Gastroesophageal sphincter (tissue), 4 donors: ENCODE measurements around the gene ZBTB16. TPM values are rescaled to one million over a fixed set of nuclear protein-coding genes. Genes with fewer than 3 reads are reported as not detected.
A peak's percentile ranks its signal among the peaks of the same experiment; 100 is the strongest.

Experiments
- ATAC-seq: fragments of 150-250 bp; one replicate; pipeline ENCODE4 v1.9.1; 2016; ENCODE audit warnings: mild to moderate bottlenecking, moderate library complexity
- H3K27ac ChIP-seq, 4 donors: fragments of 200-600 bp; sonication (generic) in 3 of 4; 1 replicate in 3 of 4; 2 replicates in 1 of 4; pipeline ENCODE4 v1.5.1; 2016 to 2019
- H3K27me3 ChIP-seq: fragments of 200-600 bp; sonication (generic); one replicate; pipeline ENCODE4 v1.5.1; 2019
- H3K36me3 ChIP-seq, 2 donors: fragments of 200-600 bp; sonication (generic); one replicate each; pipeline ENCODE4 v1.5.1; 2019; ENCODE audit warnings: control low read depth in 1 of 2
- H3K4me1 ChIP-seq, 3 donors: fragments of 200-600 bp; sonication (generic); 1 replicate in 2 of 3; 2 replicates in 1 of 3; pipeline ENCODE4 v1.5.1; 2016 to 2019; ENCODE audit warnings: control low read depth in 2 of 3
- H3K4me3 ChIP-seq, 2 donors: fragments of 200-600 bp; sonication (generic); one replicate each; pipeline ENCODE4 v1.5.1; 2019; ENCODE audit warnings: mild to moderate bottlenecking in 1 of 2, moderate library complexity in 1 of 2
- H3K9me3 ChIP-seq, 3 donors: fragments of 200-600 bp; sonication (generic); one replicate each; pipeline ENCODE4 v1.5.1; 2017 to 2019; ENCODE audit warnings: control low read depth in 2 of 3
- EP300 ChIP-seq: sonication (generic); formaldehyde crosslinking; IDR thresholded peaks from one replicate; pipeline ENCODE4 v1.6.1; 2017; ENCODE audit warnings: antibody characterized with exemption, mild to moderate bottlenecking
- POLR2A ChIP-seq, 2 donors: fragments of 450-650 bp; IDR thresholded peaks; one replicate each; pipeline ENCODE4 v1.6.1; 2017; ENCODE audit warnings: antibody characterized with exemption in 2 of 2, mild to moderate bottlenecking in 2 of 2, moderate library complexity in 1 of 2
- POLR2AphosphoS5 ChIP-seq: sonication (generic); formaldehyde crosslinking; IDR thresholded peaks from one replicate; pipeline ENCODE4 v1.6.1; 2017; ENCODE audit warnings: antibody characterized with exemption
- WGBS, 2 donors: methylation state at CpG; one replicate each; pipeline ENCODE4 v1.1.5; 2018; ENCODE audit warnings: low coverage in 1 of 2; 5-methylcytosine and 5-hydroxymethylcytosine counted together
- total RNA-seq, 4 donors: library from RNA; depleted of rRNA; stranded (reverse); fragments of >200 nt; gene quantifications; one replicate each; pipeline ENCODE4 v1.1.0, GENCODE V29; 2016
- TF ChIP-seq, protein P1 (sequence below), 4 experiments: fragments of 200-600 bp in 2 of 4; fragments of 450-650 bp in 2 of 4; sonication (generic) in 1 of 4; IDR thresholded peaks; one replicate each; pipeline ENCODE4 v1.5.1; 2017 to 2019; ENCODE audit warnings: antibody characterized with exemption in 4 of 4, mild to moderate bottlenecking in 2 of 4, moderate library complexity in 2 of 4

ZBTB16 gene
- total RNA-seq, 4 donors from 2014 or later = 153 to 284 (median 232) TPM

DNA sequence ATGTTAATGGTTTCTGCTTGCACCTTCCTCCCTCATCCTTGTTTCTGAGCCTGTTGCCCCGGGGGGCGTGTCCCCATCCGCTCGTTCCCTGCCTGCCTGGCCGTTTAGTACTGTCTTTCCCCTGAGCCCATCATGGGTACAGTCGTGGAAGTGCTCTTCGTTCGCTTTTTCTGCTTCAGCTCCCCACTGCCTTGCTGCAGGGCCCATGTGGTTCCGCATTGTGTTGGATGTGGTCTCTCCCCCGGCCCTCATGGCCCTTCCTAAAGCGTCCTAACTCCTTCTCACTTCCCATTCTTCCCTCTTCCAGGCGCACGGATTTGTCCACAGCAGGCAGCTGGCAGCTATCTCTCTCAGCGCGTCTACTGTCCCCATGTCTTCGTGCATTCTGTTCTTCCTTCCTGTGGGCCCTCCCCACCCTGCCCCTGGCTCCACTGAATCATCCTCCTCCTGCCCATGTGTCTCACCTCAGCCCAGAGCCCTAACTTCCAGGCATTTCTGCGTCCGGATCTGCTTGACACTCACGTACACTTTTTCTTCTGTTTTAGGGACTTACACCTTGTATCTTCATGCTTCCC is 98.1 kb downstream of the ZBTB16 start:
- WGBS, 2 donors = 90 to 91% methylated on average over 8 to 19 of the region's 19 CpGs
- Histone ChIP-seq H3K4me1 (peaks cover 62 to 98% (median 84%) of the 10 kb centered on the region in 3 donors), H3K27ac (peak overlapping the region; percentile 91 to 99 (median 97)), H3K9me3 (no peaks in the 10 kb centered on the region), H3K4me3 (no peak overlapping the region), H3K36me3 (peaks cover 0 to 46% of the 10 kb centered on the region in 2 donors), H3K27me3 (no peaks in the 10 kb centered on the region)
- ATAC-seq = no peak
- TF ChIP-seq EP300 (no peak), POLR2AphosphoS5 (no peak), POLR2A (IDR thresholded peaks at IDR 0.05) (no peak)
- TF ChIP-seq, protein P1, sequence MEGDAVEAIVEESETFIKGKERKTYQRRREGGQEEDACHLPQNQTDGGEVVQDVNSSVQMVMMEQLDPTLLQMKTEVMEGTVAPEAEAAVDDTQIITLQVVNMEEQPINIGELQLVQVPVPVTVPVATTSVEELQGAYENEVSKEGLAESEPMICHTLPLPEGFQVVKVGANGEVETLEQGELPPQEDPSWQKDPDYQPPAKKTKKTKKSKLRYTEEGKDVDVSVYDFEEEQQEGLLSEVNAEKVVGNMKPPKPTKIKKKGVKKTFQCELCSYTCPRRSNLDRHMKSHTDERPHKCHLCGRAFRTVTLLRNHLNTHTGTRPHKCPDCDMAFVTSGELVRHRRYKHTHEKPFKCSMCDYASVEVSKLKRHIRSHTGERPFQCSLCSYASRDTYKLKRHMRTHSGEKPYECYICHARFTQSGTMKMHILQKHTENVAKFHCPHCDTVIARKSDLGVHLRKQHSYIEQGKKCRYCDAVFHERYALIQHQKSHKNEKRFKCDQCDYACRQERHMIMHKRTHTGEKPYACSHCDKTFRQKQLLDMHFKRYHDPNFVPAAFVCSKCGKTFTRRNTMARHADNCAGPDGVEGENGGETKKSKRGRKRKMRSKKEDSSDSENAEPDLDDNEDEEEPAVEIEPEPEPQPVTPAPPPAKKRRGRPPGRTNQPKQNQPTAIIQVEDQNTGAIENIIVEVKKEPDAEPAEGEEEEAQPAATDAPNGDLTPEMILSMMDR (IDR thresholded peaks at IDR 0.05) = no peak

DNA sequence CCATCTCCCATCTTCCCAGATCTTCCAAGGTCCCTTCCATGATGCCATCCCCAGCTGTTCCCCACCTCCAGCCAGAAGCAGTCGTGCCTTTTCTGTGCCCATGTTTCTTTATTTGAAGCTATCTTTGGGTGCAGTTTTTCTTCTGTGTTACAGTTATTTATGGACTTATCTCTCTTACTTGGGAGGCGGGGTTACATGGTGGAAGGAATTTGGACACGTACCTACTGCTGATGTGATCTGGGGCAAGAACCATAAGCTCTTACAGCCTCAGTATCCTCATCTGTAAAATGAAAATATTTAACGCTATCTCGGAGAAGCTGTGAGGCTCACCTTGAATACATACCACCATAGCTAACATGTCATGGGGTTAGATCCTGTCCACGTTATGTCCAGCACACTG is 98.9 kb downstream of the ZBTB16 start:
- no peak for TF ChIP-seq EP300
- TF ChIP-seq POLR2AphosphoS5 = no peak
- TF ChIP-seq, protein P1 (IDR thresholded peaks at IDR 0.05) = no peak
- peak overlapping the region; percentile 91 to 99 (median 97) for H3K27ac ChIP-seq
- peaks cover 57 to 98% (median 77%) of the 10 kb centered on the region in 3 donors for H3K4me1 ChIP-seq
- H3K27me3 ChIP-seq = no peaks in the 10 kb centered on the region
- ATAC-seq = no peak
- no peaks in the 10 kb centered on the region for H3K9me3 ChIP-seq
- 48 to 51% methylated on average over 3 of the region's 6 CpGs for WGBS, 2 donors
- H3K36me3 ChIP-seq = peaks cover 0 to 40% of the 10 kb centered on the region in 2 donors
- no peak overlapping the region for H3K4me3 ChIP-seq

- Histone ChIP-seq H3K9me3 (no peaks in the 10 kb centered on the region), H3K36me3 (peaks cover 0 to 38% of the 10 kb centered on the region in 2 donors), H3K4me1 (peaks cover 57 to 98% (median 76%) of the 10 kb centered on the region in 3 donors), H3K27ac (peak overlapping the region; percentile 91 to 99 (median 97)), H3K4me3 (no peak overlapping the region), H3K27me3 (no peaks in the 10 kb centered on the region)
- no peak for TF ChIP-seq POLR2A (IDR thresholded peaks at IDR 0.05)
- TF ChIP-seq, protein P1 (IDR thresholded peaks at IDR 0.05) = peak in 1 of 4 experiments; percentile 3
- WGBS, 2 donors = 100% methylated on average over 3 of the region's 7 CpGs
- no peak for ATAC-seq
These were observed 99.4 kb downstream of the ZBTB16 start for GRCh38 chr11:114158886-114159285.

DNA sequence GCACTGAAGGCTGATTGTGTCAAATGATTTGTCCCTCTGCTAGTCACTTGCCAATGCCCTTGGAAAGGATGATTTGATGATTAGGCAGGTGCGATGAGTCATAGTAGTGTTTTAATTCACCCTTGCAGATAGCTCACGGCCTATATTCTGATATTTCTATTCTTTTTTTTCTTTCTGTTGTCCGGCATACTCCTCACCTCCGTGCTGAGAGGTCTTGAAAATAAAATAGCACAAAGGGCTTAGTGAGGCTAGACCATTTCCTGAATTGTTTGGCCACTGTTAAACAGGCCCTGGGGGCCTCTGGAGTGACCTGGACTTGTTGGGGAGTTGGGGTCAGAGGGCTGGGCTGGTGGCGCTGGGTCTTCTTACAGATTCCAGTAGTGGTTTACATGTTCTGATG is 99.8 kb downstream of the ZBTB16 start:
- TF ChIP-seq EP300 = no peak
- TF ChIP-seq POLR2AphosphoS5 = peak; percentile 4
- TF ChIP-seq, protein P1 (IDR thresholded peaks at IDR 0.05) = no peak
- H3K4me1 ChIP-seq = peaks cover 54 to 96% (median 75%) of the 10 kb centered on the region in 3 donors

More for the DNA sequence above, 99.8 kb downstream of the ZBTB16 start:
- Histone ChIP-seq H3K9me3 (no peaks in the 10 kb centered on the region), H3K27ac (peak overlapping the region; percentile 91 to 99 (median 97)), H3K27me3 (no peaks in the 10 kb centered on the region), H3K36me3 (peaks cover 0 to 38% of the 10 kb centered on the region in 2 donors), H3K4me3 (no peak overlapping the region)
- WGBS, 2 donors = 32 to 39% methylated on average over 4 to 5 of the region's 5 CpGs
- ATAC-seq = no peak
